ENCODE data around the gene GOLT1A.

GRCh38 chr1:204216880-204217647 lies 3.3 kb upstream of the GOLT1A start:
- no peak for TF ChIP-seq CTCF (IDR thresholded peaks at IDR 0.05)
- TF ChIP-seq POLR2A (IDR thresholded peaks at IDR 0.05) = no peak
- TF ChIP-seq POLR2AphosphoS5 (IDR thresholded peaks at IDR 0.05) = no peak
- TF ChIP-seq EP300 (IDR thresholded peaks at IDR 0.05) = no peak
